Endodermal cell (in vitro differentiated cells): ENCODE data around the gene LCORL. TPM values are rescaled to one million over a fixed set of nuclear protein-coding genes. Genes with fewer than 3 reads are reported as not detected.

Experiments used
- DNase-seq: peaks from one replicate; pipeline ENCODE4 v3.0.0-alpha.2; 2017
- H3K27ac ChIP-seq: 2 replicates; pipeline ENCODE4 v1.5.1; 2013; ENCODE audit warnings: mild to moderate bottlenecking, low read depth, low read length, moderate library complexity
- H3K27me3 ChIP-seq: 2 replicates; pipeline ENCODE4 v1.6.1; 2013; ENCODE audit warnings: mild to moderate bottlenecking, low read length, moderate library complexity; ENCODE audit not compliant: insufficient read depth, control insufficient read depth, poor library complexity, severe bottlenecking
- H3K36me3 ChIP-seq: 2 replicates; pipeline ENCODE4 v1.7.0; 2013; ENCODE audit warnings: mild to moderate bottlenecking, low read length, moderate library complexity; ENCODE audit not compliant: control insufficient read depth, insufficient read depth
- H3K4me1 ChIP-seq: one replicate; pipeline ENCODE4 v1.7.0; 2013; ENCODE audit warnings: low read length; ENCODE audit not compliant: control insufficient read depth, insufficient read depth
- H3K4me3 ChIP-seq: 2 replicates; pipeline ENCODE4 v1.5.1; 2013; ENCODE audit warnings: mild to moderate bottlenecking, low read length, moderate library complexity
- H3K9ac ChIP-seq: 2 replicates; pipeline ENCODE4 v1.6.1; 2013; ENCODE audit warnings: mild to moderate bottlenecking, low read length, moderate library complexity; ENCODE audit not compliant: poor library complexity, severe bottlenecking; ENCODE audit errors: extremely low read depth
- H3K9me3 ChIP-seq: 2 replicates; pipeline ENCODE4 v1.6.1; 2013; ENCODE audit warnings: mild to moderate bottlenecking, low read length, moderate library complexity; ENCODE audit not compliant: control insufficient read depth
- H3K27ac Mint-ChIP-seq: 2 replicates; pipeline ENCODE4 v1.8.0; 2020; ENCODE audit warnings: mixed read lengths
- H3K27me3 Mint-ChIP-seq: 2 replicates; pipeline ENCODE4 v1.8.0; 2021; ENCODE audit warnings: mild to moderate bottlenecking, mixed read lengths; ENCODE audit not compliant: insufficient read depth
- H3K36me3 Mint-ChIP-seq: 2 replicates; pipeline ENCODE4 v1.8.0; 2020; ENCODE audit warnings: low read depth, mixed read lengths
- H3K4me1 Mint-ChIP-seq: 2 replicates; pipeline ENCODE4 v1.8.0; 2020; ENCODE audit warnings: mixed read lengths
- H3K4me3 Mint-ChIP-seq: 2 replicates; pipeline ENCODE4 v1.8.0; 2020; ENCODE audit warnings: mild to moderate bottlenecking, moderate library complexity, mixed read lengths
- H3K9me3 Mint-ChIP-seq: 2 replicates; pipeline ENCODE4 v1.8.0; 2020; ENCODE audit warnings: mild to moderate bottlenecking, mixed read lengths
- WGBS, 2 experiments: methylation state at CpG; one replicate each; pipeline versions ENCODE4 v1.1.5 to v1.1.7; 2013; ENCODE audit warnings: missing lambda C conversion rate in 2 of 2, mixed read lengths in 1 of 2; ENCODE audit not compliant: insufficient coverage in 1 of 2, insufficient read length in 1 of 2; 5-methylcytosine and 5-hydroxymethylcytosine counted together
- total RNA-seq, 2 donors: library from RNA; stranded (reverse); fragmentation: NEBNext Ultra II Directional in 1 of 2; extraction: Animal tissue kit (Norgen Biotek cat#: 25700) in 1 of 2; gene quantifications; 2 replicates in 1 of 2; 3 replicates in 1 of 2; pipeline ENCODE4 v1.2.1, GENCODE V29; 2021
- TF ChIP-seq, protein P1 (sequence below): fragments of 200-600 bp; sonication (generic); conservative IDR thresholded peaks from 2 replicates; pipeline ENCODE4 v1.5.0; 2021; ENCODE audit warnings: antibody characterized with exemption, mild to moderate bottlenecking

LCORL gene
- total RNA-seq, 2 donors from 2014 or later = 20.4 to 34.5 TPM

DNA sequence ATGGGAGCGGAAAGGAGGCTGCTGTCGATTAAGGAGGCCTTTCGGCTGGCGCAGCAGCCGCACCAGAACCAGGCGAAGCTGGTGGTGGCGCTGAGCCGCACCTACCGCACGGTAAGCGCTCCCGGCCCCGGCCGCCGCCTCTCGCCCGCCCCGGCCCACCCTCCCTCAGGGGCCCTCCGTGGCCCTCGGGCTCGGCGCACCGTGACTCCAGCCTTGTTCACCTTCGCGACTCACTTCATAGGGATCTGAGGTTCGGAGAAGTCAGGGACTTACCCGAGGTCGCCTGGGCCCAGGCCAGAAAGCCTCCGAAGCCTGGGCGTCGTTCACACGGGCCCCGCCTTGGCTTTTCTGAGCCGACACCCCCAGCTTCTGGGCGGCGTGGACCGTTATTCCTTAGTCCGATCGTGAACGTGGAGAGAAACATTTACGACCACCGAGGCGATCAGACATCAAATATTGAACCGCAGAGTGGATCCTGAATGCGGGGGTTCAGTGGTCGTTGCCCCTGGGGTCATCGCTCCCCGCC lies 210.4 kb downstream of the LCORL start:
- H3K9ac ChIP-seq = peak overlapping the region; percentile 97
- H3K27me3 ChIP-seq = no peaks in the 10 kb centered on the region
- peaks cover 48% of the 10 kb centered on the region for H3K36me3 ChIP-seq
- H3K4me1 ChIP-seq = peaks cover 4% of the 10 kb centered on the region
- WGBS, 2 experiments = 0% methylated on average over 12 to 48 of the region's 48 CpGs
- peaks cover 21% of the 10 kb centered on the region for H3K4me1 Mint-ChIP-seq
- H3K27ac Mint-ChIP-seq = peak overlapping the region; percentile 99
- H3K27ac ChIP-seq = peak overlapping the region; percentile 51
- H3K27me3 Mint-ChIP-seq = no peaks in the 10 kb centered on the region
- DNase-seq = no peak
- H3K4me3 ChIP-seq = peak overlapping the region; percentile 95
- TF ChIP-seq, protein P1, sequence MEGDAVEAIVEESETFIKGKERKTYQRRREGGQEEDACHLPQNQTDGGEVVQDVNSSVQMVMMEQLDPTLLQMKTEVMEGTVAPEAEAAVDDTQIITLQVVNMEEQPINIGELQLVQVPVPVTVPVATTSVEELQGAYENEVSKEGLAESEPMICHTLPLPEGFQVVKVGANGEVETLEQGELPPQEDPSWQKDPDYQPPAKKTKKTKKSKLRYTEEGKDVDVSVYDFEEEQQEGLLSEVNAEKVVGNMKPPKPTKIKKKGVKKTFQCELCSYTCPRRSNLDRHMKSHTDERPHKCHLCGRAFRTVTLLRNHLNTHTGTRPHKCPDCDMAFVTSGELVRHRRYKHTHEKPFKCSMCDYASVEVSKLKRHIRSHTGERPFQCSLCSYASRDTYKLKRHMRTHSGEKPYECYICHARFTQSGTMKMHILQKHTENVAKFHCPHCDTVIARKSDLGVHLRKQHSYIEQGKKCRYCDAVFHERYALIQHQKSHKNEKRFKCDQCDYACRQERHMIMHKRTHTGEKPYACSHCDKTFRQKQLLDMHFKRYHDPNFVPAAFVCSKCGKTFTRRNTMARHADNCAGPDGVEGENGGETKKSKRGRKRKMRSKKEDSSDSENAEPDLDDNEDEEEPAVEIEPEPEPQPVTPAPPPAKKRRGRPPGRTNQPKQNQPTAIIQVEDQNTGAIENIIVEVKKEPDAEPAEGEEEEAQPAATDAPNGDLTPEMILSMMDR = no peak
- H3K36me3 Mint-ChIP-seq = peaks cover 22% of the 10 kb centered on the region
- no peaks in the 10 kb centered on the region for H3K9me3 ChIP-seq
- H3K4me3 Mint-ChIP-seq = peak overlapping the region; percentile 95
- no peaks in the 10 kb centered on the region for H3K9me3 Mint-ChIP-seq

DNA sequence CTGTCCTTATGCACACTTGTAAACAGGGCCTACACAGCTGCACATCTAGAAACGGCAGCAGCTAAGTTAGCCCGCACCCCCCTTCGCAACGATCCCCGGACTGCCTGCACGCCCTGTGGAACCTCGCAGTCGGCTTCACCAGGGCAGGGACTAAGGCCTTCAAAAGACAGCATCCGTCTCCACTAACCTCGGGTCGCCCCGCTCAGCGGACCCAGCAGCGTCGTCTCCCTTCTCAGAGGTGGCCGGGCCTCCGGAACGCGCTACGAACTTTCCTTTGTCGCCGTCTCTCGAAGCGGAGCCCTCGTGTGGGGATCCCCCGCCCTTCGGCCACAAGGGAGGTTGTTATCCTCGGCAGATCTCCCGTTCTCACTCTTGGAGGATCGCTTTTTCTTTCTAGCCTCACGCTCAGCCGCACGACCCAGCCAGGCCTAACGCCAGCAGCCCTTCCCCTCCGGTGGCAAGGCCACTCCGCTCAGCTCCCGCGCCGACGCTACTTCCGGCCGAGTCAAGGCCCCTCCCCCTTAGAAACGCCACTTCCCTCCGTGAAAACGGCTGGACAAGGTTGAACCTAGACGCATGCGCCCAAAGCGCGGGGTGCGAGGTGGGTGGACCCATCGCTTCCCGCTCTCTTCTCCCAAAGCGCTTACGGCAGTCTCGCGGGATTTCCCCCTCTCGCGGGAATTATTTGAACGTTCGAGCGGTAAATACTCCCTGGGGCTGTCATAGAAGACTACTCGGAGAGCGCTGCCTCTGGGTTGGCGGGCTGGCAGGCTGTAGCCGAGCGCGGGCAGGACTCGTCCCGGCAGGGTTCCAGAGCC lies 211.1 kb downstream of the LCORL start, which contains the start of the genes DCAF16 and NCAPG:
TSS of gene DCAF16 (minus strand) at position 498 of the 818 bp plus-strand sequence. CDS start 6,616 bp downstream, outside the sequence.
TSS of gene NCAPG (plus strand) at position 720 of the 818 bp plus-strand sequence. CDS start 99 bp downstream, outside the sequence.
- peak within 1 kb of the TSS; percentile 97 for H3K9ac ChIP-seq
- peak within 1 kb of the TSS; percentile 95 for H3K4me3 ChIP-seq
- no peaks in the 10 kb centered on the region for H3K27me3 ChIP-seq
- WGBS, 2 experiments = 0% methylated on average over 41 to 69 of the region's 69 CpGs
- H3K36me3 ChIP-seq = peaks cover 42% of the 10 kb centered on the region
- peaks cover 4% of the 10 kb centered on the region for H3K4me1 ChIP-seq
- peak within 1 kb of the TSS; percentile 95 for H3K27ac ChIP-seq
- H3K4me3 Mint-ChIP-seq = peak within 1 kb of the TSS; percentile 95
- TF ChIP-seq, protein P1 = no peak
- peak within 1 kb of the TSS; percentile 99 for H3K27ac Mint-ChIP-seq
- peaks cover 23% of the 10 kb centered on the region for H3K4me1 Mint-ChIP-seq
- DNase-seq = peak; percentile 99
- no peaks in the 10 kb centered on the region for H3K27me3 Mint-ChIP-seq
- H3K9me3 Mint-ChIP-seq = no peaks in the 10 kb centered on the region
- no peaks in the 10 kb centered on the region for H3K9me3 ChIP-seq
- peaks cover 19% of the 10 kb centered on the region for H3K36me3 Mint-ChIP-seq

DNA sequence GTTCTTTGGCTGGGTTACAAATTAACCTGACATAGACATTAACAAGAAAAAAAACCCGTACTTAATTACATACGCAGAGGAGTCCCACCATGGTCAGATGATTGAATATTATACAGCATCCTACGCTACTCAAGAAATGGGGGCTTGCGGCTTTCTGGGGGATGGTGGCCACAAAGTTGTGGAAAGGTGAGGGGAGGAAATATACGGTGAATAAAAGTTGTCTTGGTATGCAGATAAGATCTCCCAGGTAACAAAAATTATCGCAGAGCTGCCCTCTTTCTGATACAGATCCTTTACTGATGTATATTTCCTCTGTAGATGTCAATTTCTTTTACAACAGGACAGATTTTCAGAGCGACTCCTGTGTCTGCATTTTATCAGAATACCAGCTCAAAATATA lies 211.9 kb downstream of the LCORL start:
- Mint-ChIP-seq H3K4me1 (peaks cover 23% of the 10 kb centered on the region), H3K27me3 (no peaks in the 10 kb centered on the region), H3K9me3 (no peaks in the 10 kb centered on the region), H3K4me3 (peak overlapping the region; percentile 95), H3K36me3 (peaks cover 23% of the 10 kb centered on the region), H3K27ac (peak overlapping the region; percentile 99)
- H3K9me3 ChIP-seq = no peaks in the 10 kb centered on the region
- peak overlapping the region; percentile 95 for H3K27ac ChIP-seq
- peaks cover 44% of the 10 kb centered on the region for H3K36me3 ChIP-seq
- peak overlapping the region; percentile 95 for H3K4me3 ChIP-seq
- TF ChIP-seq, protein P1 = no peak
- H3K4me1 ChIP-seq = peaks cover 4% of the 10 kb centered on the region
- no peaks in the 10 kb centered on the region for H3K27me3 ChIP-seq
- no peak for DNase-seq
- WGBS, 2 experiments = 7 to 27% methylated on average over 3 to 7 of the region's 7 CpGs
- peak overlapping the region; percentile 97 for H3K9ac ChIP-seq
